ENCODE results near the gene GHRHR.

DNA sequence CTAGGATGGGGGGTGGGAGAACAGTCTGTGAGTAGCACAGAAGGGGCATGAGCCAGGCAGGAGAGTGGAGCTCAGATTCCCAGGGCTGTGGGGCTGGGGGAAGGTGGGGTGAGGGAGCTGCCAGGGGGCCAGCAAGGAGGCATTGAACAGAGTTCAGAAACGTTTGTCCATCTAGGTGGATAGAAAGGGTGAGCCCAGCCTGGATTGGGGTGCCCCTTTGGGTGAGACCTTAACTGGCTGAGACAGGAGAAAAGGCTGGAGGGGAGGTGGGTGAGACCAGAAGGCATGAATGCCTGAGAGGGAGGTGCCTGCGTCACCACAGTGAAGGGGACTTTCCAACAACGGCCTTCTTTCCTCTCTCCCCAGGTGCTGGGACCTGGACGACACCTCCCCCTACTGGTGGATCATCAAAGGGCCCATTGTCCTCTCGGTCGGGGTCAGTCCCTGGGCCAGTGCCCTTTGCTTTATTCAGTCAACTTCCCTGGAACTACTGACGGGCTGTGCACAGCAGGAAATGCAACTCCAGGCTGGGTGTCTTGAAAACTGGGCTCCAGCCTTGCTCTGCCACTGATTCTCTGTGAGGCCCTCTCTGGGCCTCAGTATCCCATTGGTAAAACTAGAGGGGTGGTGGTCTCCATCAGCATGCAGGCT lies 11.0 kb downstream of the GHRHR start:
- TF ChIP-seq, protein P1, sequence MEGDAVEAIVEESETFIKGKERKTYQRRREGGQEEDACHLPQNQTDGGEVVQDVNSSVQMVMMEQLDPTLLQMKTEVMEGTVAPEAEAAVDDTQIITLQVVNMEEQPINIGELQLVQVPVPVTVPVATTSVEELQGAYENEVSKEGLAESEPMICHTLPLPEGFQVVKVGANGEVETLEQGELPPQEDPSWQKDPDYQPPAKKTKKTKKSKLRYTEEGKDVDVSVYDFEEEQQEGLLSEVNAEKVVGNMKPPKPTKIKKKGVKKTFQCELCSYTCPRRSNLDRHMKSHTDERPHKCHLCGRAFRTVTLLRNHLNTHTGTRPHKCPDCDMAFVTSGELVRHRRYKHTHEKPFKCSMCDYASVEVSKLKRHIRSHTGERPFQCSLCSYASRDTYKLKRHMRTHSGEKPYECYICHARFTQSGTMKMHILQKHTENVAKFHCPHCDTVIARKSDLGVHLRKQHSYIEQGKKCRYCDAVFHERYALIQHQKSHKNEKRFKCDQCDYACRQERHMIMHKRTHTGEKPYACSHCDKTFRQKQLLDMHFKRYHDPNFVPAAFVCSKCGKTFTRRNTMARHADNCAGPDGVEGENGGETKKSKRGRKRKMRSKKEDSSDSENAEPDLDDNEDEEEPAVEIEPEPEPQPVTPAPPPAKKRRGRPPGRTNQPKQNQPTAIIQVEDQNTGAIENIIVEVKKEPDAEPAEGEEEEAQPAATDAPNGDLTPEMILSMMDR (IDR thresholded peaks at IDR 0.05; ENCODE audit: insufficient read depth, low read length), result peak; percentile 51
- TF ChIP-seq GABPA (IDR thresholded peaks at IDR 0.05; ENCODE audit: low read depth) (no peak), POLR2AphosphoS5 (IDR thresholded peaks at IDR 0.05; ENCODE audit: low read depth) (no peak), SPI1 (IDR thresholded peaks at IDR 0.05; ENCODE audit: borderline replicate concordance, low read depth) (no peak)
- TF ChIP-seq, protein P2, sequence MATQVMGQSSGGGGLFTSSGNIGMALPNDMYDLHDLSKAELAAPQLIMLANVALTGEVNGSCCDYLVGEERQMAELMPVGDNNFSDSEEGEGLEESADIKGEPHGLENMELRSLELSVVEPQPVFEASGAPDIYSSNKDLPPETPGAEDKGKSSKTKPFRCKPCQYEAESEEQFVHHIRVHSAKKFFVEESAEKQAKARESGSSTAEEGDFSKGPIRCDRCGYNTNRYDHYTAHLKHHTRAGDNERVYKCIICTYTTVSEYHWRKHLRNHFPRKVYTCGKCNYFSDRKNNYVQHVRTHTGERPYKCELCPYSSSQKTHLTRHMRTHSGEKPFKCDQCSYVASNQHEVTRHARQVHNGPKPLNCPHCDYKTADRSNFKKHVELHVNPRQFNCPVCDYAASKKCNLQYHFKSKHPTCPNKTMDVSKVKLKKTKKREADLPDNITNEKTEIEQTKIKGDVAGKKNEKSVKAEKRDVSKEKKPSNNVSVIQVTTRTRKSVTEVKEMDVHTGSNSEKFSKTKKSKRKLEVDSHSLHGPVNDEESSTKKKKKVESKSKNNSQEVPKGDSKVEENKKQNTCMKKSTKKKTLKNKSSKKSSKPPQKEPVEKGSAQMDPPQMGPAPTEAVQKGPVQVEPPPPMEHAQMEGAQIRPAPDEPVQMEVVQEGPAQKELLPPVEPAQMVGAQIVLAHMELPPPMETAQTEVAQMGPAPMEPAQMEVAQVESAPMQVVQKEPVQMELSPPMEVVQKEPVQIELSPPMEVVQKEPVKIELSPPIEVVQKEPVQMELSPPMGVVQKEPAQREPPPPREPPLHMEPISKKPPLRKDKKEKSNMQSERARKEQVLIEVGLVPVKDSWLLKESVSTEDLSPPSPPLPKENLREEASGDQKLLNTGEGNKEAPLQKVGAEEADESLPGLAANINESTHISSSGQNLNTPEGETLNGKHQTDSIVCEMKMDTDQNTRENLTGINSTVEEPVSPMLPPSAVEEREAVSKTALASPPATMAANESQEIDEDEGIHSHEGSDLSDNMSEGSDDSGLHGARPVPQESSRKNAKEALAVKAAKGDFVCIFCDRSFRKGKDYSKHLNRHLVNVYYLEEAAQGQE (IDR thresholded peaks at IDR 0.05; ENCODE audit: insufficient replicate concordance, low read depth), result no peak
